Occipital lobe (tissue), 2 donors: ENCODE results near the gene AKNA. TPM values are rescaled to one million over a fixed set of nuclear protein-coding genes. Genes with fewer than 3 reads are reported as not detected.

Experiments
- DNase-seq: peaks from one replicate; lab custom pipeline; 2025; lab: John Stamatoyannopoulos, UW
- total RNA-seq: library from RNA; depleted of rRNA; stranded (reverse); fragments of >200 nt; gene quantifications from one replicate; pipeline ENCODE4 v1.2.3, GENCODE V29; 2014

AKNA gene
- total RNA-seq, 1 donor from 2014 or later = 3.3 TPM

DNA sequence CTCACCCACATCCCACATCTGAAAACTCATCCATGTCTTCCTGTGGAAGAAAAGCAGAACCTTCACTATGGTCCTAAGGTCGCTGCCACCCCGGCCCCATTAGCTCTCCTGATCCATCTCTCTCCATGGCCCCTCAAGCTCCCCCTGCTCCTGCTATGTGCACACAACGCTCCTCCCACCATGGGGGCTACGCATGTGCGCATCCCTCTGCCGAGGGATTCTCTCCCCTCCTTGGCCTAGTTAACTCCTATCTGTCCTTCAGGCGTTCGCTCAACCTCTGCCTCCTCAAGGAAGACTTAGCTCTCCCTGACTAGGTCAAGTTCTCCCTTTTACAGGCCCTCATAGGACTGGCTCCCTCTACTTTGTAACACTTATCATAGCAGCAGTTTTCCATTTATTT, 9.8 kb downstream of the AKNA start:
- DNase-seq = no peak

DNA sequence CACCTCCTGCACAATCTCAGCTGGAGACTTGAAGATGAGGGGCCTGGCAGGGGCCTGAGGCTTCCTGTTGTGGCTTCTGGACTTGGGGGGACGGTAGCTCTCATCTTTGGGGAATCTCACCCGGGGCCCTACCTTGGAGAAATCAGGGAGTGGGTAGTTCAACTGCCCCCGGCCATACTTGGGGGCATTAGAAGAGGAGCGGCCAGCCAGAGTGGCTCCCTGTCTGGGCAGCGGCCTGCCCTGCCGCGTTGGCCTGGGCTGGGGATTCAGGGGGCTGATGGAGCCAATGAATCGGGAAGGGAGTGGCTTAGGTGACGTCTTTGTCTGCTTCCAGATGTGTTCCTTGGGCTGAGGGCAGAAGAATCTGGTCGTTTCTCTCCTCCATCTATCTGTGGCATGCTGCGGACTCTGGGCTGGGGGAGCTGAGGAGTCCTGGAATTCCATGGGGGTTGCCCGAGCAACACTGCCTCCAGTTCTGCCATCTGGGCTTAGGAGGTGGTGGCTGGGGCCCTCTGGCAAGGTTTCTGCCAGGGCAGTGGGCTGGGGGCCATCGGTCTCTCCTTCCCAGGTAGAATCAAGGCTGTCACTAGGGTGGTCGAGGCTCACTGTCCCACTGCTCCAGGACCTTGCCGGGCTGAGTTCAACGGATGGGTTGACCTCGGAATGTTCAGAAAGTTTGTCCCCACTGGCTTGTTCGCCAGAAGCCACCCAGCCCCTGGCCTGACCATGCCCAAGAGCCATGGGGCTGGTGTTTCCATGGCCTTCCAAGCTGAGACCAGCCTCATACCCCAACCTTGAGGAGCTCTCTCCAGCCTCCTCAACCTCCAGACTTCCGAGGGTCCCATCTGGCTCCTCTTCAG, 11.0 kb downstream of the AKNA start:
- no peak for DNase-seq

DNA sequence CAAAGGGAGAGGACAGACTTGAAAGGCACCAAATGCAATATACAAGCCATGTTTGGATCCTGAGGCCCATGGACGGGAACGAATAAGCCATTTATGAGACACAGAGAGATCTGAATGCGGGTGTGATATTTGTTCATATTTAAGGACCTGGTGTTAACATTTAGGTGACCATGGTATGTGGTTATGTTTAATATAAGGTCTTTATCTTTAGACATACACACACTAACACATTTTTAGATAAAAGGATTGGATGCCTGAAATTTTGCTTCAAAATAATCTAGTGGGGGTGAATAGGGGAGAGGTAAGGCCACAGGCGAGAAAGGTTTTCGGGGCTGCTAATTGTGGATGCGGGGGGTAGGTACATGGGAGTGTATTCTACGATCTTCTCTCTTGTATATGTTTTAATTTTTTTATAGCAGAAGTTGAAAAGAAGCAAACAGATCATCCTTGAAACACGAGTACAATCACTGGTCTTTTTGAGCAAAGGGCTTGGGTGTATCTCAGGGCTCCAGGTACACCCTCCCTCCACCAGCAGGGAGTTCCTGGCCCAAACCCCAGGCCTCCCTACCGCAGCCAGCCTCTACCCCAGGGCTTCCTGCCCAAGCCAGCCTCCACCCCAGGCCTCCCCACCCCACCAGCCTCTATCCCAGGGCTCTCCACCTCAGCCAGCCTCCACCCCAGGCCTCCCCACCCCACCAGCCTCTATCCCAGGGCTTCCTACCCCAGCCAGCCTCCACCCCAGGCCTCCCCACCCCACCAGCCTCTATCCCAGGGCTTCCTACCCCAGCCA, 12.2 kb downstream of the AKNA start:
- no peak for DNase-seq

DNA sequence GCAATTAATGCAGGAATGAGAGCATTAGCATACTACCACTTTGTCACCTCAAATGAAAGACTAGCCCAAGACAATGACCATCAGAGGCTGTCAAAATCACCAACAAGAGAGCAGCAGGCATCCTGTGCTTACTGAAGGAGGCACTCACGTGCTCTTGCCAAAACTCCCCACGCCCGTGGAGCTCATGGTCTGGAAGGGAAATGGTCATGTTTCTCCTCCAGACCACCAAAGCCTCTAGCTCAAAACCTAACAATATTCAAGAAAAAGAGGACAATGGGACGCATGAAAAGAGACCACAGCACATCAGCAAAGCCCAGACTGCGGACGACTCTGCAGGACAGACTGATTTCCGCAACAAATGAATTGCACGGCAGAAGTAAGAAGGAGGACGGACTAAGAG, 12.8 kb downstream of the AKNA start:
- DNase-seq = no peak

DNA sequence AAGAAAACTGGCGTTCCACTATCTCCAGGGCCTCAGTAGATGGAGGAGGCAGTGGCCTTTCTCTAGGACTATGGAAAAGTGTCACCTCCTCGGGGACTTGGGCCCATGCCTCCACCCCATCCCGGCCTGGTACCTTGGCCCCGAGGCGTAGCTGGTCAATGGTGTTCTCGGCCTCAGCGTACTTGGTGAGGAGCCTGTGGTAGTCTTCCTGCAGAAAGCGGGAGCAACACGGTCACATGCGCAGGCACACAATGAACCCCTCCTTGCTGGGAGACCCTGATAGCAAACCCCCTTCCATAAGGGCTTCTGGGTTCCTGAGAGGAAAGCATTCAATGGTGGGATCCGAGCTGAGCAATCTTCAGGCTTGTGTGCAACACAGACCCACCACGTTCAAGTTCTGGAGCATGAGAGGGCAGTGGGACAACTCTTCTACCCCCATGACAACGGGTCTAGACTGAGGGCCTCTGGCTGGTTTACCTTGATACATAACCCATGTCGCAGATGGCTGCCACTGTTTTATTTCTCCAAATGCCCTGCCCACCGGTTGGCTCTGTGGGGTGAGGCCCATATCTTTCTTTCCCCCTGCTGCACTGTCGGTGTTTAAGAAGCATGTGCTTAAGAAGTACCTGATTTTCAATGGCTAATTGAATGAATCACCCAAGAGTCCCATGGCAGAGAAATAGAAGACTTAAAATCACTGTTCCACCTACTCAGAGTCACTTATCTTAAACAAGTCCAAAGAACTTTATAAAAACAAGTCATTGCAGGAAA, 13.6 kb downstream of the AKNA start:
- DNase-seq = no peak

DNA sequence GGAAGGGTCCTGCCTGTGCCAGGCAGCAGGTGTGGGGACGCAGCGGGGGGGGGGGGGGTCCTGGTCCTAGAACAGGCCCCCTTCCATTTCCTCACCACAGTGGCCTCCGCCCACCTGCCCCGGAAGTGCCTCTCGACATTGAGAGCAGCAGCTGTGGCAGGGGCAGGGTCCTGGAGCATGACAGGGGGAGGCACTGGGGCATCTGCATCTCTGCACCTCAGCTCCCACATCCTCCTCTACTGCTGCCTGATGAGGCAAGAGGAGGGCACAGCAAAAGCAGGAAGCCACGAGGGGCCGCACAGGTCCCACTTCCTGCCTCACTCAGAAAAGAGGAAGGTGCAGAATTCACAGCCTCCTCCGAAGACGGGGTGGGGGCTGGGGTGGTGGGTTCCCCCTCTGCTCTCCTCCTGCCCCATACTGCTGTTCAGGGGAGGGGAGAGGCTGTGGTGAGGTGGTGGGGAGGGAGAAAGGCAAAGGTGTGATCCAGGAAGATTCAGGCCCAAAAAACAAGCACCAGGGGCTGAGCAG, 14.8 kb downstream of the AKNA start:
- no peak for DNase-seq

DNA sequence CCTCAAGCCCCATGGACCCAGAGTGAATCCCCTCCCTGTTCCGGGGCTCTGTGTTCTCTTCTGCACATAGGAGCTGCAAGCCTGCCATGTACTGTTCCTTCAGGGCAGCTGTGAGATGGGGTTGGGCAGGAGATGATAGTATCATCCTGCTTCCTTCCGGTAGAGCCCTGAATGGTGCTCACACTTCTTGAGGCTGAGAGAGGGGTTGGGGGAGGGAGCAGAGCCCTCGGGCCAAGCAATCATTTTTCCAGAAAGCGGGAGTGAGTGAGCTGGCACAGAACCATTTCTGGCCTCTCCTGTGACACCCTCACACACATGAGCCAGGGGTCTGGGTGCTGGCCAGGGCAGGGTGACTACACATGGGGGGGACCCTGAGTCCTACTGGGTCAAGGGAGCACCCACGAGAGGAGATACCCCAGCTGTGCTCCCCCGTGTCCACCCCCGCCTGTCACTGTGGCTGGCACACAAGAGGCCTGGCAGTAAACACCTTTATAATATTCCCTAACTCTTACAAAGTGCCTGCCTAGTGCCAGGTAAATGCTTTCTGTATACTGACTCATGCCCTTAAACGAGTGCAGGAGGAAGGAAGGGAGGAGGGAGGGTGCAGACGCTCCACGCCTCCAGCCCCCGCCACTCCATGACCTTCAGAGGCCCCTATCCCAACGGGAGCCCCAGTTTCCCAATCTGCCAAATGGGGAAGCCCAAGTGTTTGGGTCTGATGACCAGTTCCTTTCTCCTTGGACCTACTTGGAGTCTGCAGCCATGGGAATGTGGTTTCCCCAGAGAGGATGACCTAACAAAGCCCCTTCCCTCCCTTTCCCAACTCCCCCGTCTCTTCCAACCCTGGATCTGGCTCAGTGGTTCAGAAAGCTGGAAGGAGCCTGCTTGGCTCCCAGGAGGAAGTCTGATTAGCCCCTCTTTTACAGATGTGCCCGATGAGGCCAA, 15.5 kb downstream of the AKNA start:
- DNase-seq = no peak

DNA sequence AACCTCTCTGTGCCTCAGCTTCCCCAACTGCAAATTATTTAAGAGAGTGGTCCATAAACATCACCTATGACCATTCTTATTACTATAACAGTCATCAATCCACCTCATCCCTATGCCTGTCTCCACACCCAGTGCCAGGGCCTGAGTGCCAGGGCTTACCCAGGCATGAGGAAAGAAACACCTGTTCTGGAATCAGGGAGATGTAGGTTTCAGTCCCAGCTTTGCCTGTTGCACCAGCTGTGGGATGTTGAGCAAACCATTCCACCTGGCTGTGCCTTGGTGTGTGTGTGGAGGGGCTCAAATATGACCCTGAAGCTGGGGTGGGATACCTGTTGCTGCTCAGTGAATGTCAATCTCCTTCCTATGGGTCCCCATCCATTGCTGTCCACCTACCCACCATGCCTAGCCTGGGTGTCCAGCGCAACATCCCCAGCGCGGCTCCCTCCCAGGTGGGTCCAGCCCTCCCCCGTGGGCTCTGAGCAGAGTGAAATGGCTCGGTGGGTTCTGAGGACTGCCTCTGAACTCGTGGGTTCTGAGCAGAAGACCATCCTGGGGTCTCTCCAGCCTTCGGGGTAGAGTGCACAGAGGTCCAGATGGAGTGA, 16.3 kb downstream of the AKNA start:
- DNase-seq = no peak

DNA sequence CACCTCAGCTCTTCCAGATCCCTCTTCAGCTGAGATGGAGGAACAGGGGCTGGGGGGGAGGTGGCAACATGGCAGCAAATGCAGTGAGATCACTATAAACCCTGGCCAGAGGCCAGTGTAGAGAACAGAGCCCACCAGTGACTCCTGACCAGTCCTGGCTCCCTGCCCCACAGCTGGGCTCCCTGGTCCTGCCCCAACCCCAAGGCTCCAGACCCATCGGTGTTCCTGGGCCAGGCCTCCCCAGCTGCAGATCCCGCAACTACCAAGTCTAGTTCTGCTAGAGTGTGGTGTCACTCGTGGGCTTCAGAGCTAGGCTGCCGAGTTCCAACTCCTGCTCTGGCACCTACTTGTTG, 16.8 kb downstream of the AKNA start:
- DNase-seq = peak; percentile 76

DNA sequence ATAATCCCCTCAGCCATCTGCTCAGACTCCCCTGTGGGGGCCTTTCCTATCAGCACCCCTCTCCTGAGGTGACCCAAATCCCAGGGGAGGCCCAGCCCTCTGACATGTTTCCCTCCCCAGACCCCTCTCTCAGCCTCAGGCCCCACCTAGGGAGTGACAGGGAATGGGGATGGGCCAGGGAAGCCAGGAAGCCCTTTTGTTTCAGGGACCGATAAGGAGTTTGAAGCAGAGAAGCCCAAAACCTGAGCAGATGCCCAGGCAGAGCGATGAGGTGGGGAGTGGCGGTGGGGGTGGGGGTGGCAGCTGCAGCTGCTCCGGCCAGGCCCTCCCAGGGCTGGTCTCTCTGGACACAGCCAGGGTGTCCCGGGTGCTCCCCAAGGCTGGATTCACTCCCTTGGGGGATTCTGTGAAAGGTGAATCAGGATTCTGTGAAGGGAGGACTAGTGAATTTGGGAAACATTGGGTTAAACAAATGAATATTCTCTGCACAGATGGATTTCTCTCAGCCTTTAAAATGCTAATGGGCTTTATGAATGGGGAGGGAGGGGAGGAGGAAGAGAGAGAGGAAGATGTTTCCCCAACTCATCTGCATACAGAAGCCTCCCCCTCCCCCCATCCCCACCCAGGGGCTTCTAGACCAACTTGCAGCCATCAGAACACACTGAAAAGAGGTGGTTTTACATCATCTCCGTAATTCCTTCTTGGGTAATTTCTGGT, 17.4 kb downstream of the AKNA start:
- DNase-seq = no peak

DNA sequence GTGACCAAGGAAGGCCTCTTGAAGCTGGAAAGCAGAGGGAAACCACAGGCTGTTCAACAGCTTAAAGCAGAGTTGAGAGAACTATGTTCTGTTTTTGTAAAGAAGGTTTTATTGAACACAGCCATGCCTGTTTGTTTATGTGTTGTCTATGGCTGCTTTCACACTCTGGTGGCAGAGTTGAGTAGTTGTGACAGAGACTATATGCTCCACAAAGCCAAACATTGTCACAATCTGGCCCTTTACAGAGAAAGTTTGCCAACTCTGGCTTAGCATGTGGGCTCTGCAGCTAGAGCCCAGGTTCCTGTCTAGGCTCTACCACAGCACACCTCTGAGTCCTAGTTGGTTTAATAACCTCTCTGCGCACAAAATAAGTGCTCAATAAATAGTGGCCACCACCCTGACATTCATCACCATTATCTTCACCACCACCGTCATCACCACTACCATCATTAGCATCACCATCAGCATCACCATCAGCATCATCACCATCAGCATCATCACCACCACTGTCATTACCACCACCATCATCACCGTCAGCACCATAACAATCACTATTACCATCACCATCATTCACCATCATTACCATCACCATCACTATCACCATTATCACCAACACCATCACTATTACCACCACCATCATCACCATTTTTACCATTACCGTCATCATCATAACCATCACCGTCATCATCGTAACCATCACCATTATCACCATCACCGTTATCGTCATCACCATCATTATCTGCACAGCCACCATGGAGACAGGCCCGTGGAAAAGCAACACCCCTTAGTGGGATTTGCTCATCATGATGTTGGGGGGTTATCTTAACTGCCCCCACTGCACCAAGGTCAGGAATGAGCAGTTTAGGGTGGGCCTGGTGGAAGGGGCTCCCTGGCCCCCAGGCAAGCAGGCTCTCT, 18.3 kb downstream of the AKNA start:
- DNase-seq = no peak

DNA sequence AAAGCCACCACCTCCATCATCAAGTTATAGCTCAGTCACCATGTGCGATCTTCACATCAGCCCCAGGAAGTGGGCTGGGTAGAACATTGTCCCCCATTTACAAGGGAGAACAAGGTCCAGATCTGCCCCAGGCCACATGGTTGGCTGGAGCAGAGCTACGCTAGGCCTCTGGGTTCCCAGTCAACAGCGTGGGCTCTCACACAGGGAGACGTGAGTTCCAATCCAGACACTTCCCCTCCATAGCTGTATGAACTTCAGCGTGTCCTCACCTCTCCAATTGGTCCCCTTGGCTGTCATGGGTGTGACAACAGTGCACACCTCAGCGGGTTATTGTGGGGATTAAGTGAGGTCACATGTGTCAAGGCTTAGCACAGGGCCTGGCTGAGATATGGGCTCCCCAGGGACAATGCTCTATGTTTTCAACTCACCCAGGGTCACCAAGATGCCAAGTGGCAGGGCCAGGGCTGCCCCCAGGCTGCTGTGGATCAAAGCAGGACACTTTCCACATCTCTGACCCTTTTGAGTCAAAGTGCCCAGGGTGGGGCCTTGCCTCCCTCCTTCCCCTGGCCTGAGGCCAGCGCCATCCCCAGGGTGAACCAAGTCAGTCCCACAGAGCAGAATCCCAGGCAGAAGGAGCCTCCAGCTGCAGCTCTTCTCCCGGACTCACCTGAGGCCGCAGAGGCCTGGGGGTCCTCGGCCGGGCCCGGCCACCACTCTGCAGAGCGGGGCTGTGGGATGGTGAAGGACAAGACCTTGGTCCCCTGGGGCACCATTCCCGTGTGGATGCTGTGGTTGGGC, 19.8 kb downstream of the AKNA start:
- DNase-seq = no peak

DNA sequence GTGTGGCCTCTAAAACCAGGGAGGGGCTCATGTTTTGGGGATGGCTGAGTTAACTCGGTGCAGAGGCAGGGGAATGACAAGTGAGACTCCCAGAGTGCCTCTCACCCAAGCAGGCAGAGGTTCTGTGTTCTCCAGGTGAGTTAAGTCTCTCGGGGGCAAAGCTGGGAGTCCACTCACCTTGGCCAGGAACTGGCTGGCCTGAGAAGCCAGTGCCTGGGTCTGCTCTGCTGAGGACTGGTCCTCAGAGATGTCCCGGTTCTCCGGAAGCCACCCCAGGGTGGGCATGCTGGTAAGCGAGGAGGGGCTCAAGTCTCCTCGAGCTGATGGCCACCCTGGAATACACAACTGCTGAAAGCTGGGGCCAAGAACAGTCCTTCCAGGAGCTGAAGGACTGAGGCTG, 20.4 kb downstream of the AKNA start:
- no peak for DNase-seq

DNA sequence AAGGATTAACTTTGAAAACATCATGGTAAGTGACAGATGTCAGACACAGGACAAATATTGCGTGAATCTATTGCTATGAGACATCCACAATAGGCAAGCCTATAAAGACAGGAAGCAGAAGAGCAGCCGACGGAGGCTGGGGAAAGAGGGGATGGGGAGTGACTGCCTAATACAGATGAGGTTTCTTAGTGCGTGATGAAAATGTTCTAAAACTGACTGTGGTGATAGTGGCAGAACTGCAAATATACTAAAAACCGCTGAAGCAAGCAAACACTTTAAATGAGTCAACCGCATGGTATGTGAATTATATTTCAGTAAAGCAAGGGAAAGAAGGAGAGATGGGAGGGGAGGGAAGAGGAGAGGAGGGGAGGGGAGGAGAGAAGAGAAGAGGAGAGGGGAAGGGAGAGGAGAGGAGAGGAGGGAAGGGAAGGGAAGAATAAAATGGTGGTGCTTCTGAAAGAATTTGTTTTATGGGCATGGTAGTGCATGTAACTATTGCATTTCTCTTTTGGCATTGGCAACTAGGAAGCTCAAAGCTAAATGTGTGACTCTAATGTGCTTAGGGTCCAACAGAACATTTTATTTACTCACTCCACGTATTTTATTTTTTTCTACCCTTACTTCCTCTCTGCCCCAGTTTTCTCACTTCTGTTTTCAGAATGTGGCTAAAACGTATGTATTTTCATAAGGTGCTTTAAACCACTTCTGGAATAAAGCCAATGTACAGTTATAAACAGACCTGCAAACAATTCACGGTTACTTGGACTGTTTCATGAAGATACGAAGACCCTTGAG, 21.3 kb downstream of the AKNA start:
- no peak for DNase-seq

DNA sequence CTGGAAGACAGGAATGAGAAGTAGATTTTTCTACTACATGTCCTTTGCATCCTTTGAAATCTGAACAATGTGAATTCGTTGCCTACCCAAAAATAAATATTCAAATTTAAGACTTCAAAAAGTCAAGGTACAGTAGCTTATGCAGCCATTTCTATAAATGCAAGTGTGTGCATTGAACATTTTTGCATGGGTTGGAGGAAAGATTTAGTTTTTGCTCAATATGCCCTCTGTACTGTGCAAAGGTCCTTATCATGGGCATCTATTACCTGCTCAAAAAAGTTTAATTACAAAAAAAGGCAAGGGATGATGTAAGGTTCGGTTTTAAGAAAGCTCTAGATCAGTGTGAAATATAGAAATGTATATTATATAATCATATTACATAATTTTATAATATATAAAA, 22.6 kb downstream of the AKNA start:
- DNase-seq = no peak

DNA sequence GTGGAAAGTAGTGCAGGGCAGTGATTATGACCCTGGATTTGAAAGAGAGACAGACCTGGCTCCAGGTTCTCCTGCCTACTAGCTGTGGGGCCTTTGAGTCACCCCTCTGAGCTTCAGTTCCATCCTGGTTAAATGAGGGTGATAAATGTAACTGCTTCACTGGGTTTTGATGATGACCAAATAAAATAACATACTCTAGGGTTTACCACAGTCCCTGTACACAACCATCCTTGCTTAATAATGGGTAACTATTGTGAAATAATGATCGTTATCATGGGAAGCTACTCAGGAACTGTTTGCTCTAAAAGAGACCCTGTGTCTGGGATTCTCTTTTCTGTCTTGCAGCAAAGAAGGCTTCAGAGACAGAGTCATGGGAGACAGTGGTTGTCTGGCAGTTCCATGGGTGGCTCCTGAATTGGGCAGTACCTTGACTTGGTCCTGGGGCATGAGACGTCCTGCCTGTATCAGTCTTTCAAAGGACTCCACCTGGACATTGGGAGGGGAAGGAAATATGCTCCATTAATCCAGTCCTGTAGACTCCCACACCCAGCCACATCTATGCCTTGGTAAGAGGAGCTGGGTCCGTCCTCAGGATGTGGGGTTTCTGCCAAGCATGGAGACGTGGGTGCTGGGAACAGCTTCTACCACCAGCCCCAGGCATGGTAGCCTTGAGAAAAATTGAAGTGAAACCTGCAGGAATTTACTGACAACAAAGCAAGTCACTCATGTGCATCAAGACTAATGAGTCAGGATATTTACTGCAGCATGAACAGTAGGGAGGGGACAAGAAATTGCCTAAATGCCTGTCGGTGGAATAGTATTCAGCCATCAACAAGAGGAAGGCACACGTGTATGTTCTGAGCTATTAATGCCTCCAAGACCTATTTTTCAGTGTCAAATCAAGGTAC, 23.4 kb downstream of the AKNA start:
- no peak for DNase-seq
